Retinal pigment epithelial cell (primary cell): ENCODE data around the gene AKR1C1.
"Not testable (repeated sequence)": the region's sequence is repeated elsewhere in the genome, so short reads cannot be mapped to it uniquely, and the experiment has no call there.

Experiments
- DNase-seq: peaks from one replicate; pipeline ENCODE4 v3.0.0-alpha.2; 2010; ENCODE audit warnings: low read depth
- H3K4me3 ChIP-seq: 2 replicates; pipeline ENCODE4 v1.5.1; 2011; ENCODE audit warnings: mild to moderate bottlenecking, low read length, control low read depth, moderate library complexity
- CTCF ChIP-seq: conservative IDR thresholded peaks from 2 replicates; pipeline ENCODE4 v1.5.1; 2011; ENCODE audit warnings: low read depth, low read length, control low read depth, inconsistent platforms

Gene AKR1C1

GRCh38 chr10:4943821-4944220 is 19.4 kb upstream of the AKR1C1 start:
- no peak for TF ChIP-seq CTCF
- DNase-seq: no peak
- H3K4me3 ChIP-seq: no peak overlapping the region

GRCh38 chr10:4944841-4945240 is 18.4 kb upstream of the AKR1C1 start:
- no peak overlapping the region for H3K4me3 ChIP-seq
- TF ChIP-seq CTCF: no peak
- no peak for DNase-seq

- no peak for TF ChIP-seq CTCF
- no peak overlapping the region for H3K4me3 ChIP-seq
- no peak for DNase-seq
These were observed 17.2 kb upstream of the AKR1C1 start for GRCh38 chr10:4945766-4946717.

GRCh38 chr10:4947039-4947634 is 16.1 kb upstream of the AKR1C1 start:
- TF ChIP-seq CTCF: no peak
- DNase-seq: peak; percentile 5
- H3K4me3 ChIP-seq: no peak overlapping the region

GRCh38 chr10:4947635-4948596 is 15.3 kb upstream of the AKR1C1 start:
- DNase-seq: peak; percentile 49
- TF ChIP-seq CTCF: no peak
- no peak overlapping the region for H3K4me3 ChIP-seq

GRCh38 chr10:4951512-4952162 is 11.6 kb upstream of the AKR1C1 start:
- not testable (repeated sequence) for H3K4me3 ChIP-seq, DNase-seq
